GM10266 (cell line): Measurements from ENCODE around the gene MRPL2.

Experiments
- DNase-seq: peaks from one replicate; pipeline ENCODE4 v3.0.0; 2012; ENCODE audit errors: extremely low spot score
- CTCF ChIP-seq: IDR thresholded peaks from 2 replicates; pipeline ENCODE4 v1.5.1; 2012; ENCODE audit warnings: mild to moderate bottlenecking, low read depth; ENCODE audit not compliant: control insufficient read depth, insufficient read depth; ENCODE audit errors: missing control alignments

The MRPL2 gene

GRCh38 chr6:43016943-43017334, 42.3 kb downstream of the MRPL2 start:
- DNase-seq, result no peak
- no peak for TF ChIP-seq CTCF

GRCh38 chr6:43016176-43016942, 42.9 kb downstream of the MRPL2 start:
- DNase-seq, result no peak
- TF ChIP-seq CTCF, result no peak

- DNase-seq, result no peak
- TF ChIP-seq CTCF, result no peak
These were observed 44.8 kb downstream of the MRPL2 start for GRCh38 chr6:43014434-43014909.

- peak; percentile 99 for DNase-seq
- TF ChIP-seq CTCF, result no peak
These were observed 45.3 kb downstream of the MRPL2 start, which contains the start of the genes KLHDC3 and MEA1 for GRCh38 chr6:43013843-43014433. Gene KLHDC3 (plus strand): TSS chr6:43014249. CDS start chr6:43017193, 2,944 bp downstream. Gene MEA1 (minus strand): TSS chr6:43013946. CDS start chr6:43013813, 133 bp downstream.

GRCh38 chr6:43013097-43013842, 46.0 kb downstream of the MRPL2 start:
- no peak for TF ChIP-seq CTCF
- DNase-seq, result no peak

GRCh38 chr6:43012364-43012763, 46.9 kb downstream of the MRPL2 start:
- no peak for DNase-seq
- TF ChIP-seq CTCF, result no peak
